Measurements from ENCODE around the gene EPGN.

- TF ChIP-seq, protein P1, sequence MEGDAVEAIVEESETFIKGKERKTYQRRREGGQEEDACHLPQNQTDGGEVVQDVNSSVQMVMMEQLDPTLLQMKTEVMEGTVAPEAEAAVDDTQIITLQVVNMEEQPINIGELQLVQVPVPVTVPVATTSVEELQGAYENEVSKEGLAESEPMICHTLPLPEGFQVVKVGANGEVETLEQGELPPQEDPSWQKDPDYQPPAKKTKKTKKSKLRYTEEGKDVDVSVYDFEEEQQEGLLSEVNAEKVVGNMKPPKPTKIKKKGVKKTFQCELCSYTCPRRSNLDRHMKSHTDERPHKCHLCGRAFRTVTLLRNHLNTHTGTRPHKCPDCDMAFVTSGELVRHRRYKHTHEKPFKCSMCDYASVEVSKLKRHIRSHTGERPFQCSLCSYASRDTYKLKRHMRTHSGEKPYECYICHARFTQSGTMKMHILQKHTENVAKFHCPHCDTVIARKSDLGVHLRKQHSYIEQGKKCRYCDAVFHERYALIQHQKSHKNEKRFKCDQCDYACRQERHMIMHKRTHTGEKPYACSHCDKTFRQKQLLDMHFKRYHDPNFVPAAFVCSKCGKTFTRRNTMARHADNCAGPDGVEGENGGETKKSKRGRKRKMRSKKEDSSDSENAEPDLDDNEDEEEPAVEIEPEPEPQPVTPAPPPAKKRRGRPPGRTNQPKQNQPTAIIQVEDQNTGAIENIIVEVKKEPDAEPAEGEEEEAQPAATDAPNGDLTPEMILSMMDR (IDR thresholded peaks at IDR 0.05): no peak
- TF ChIP-seq POLR2AphosphoS5 (IDR thresholded peaks at IDR 0.05): no peak
- no peak for TF ChIP-seq EP300 (IDR thresholded peaks at IDR 0.05)
Observed at GRCh38 chr4:74323663-74324062, 15.4 kb downstream of the EPGN start.

All from stomach (tissue), 4 donors.